GM06990 (cell line): ENCODE data around the gene RPTOR.

Experiments used
- DNase-seq: peaks from one replicate; pipeline ENCODE4 v3.0.0-alpha.2; 2011; ENCODE audit not compliant: insufficient read length; ENCODE audit errors: extremely low read depth
- H3K27me3 ChIP-seq: replicated peaks from 2 replicates; pipeline ENCODE4 v1.6.0; 2011; ENCODE audit warnings: low read length; ENCODE audit not compliant: control insufficient read depth, insufficient read depth
- H3K36me3 ChIP-seq: 2 replicates; pipeline ENCODE4 v1.5.1; 2011; ENCODE audit warnings: low read length; ENCODE audit not compliant: control insufficient read depth, insufficient read depth
- H3K4me3 ChIP-seq: replicated peaks from 2 replicates; pipeline ENCODE4 v1.5.1; 2011; ENCODE audit warnings: low read depth, mild to moderate bottlenecking, control low read depth, low read length
- TF ChIP-seq, protein P1 (sequence below): IDR thresholded peaks from 2 replicates; pipeline ENCODE4 v1.5.1; 2011; ENCODE audit warnings: low read length, control low read depth, mild to moderate bottlenecking, inconsistent platforms; ENCODE audit not compliant: insufficient read depth, poor library complexity, severe bottlenecking

RPTOR gene

DNA sequence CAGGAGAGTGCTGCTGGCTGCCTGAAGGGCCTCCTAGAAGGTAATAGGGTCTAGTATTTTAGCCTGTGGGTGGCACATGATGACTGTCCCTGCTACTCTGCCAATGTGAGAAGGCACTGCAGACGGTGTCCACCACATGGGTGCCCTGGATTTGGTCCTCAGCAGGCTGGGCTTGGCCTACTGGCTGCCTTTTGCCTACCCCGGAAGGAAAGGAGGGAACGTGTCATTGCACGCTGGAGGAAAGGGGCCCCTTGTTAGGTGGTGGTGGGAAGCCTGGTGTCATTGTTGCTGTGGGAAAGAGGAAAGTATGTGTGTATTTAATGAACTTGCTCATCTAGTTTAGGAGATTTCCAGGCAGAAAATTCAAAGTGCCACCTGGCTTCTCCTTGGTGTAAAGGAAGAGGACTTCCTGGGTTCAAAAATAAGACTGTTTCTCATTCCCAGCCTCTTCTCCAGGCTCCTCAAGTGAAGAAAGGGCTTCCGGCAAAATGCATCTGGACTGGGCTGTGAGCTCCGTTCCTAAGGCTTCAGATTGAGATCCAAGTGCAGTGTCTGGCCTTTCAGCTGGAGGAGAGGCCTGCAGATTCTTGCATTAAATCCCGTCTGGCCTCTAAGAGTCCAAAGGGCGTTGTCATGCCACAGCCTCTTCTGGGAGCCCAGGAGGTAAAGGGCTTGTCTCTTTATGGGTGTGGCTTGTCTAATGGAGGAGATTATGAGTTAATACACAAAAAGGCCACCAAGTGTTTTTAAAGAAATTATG lies 55.1 kb downstream of the RPTOR start:
- no peaks in the 10 kb centered on the region; the same call in none of the 2 replicates for H3K36me3 ChIP-seq
- DNase-seq, result no peak
- H3K27me3 ChIP-seq, result no peaks in the 10 kb centered on the region
- no peak overlapping the region for H3K4me3 ChIP-seq
- TF ChIP-seq, protein P1, sequence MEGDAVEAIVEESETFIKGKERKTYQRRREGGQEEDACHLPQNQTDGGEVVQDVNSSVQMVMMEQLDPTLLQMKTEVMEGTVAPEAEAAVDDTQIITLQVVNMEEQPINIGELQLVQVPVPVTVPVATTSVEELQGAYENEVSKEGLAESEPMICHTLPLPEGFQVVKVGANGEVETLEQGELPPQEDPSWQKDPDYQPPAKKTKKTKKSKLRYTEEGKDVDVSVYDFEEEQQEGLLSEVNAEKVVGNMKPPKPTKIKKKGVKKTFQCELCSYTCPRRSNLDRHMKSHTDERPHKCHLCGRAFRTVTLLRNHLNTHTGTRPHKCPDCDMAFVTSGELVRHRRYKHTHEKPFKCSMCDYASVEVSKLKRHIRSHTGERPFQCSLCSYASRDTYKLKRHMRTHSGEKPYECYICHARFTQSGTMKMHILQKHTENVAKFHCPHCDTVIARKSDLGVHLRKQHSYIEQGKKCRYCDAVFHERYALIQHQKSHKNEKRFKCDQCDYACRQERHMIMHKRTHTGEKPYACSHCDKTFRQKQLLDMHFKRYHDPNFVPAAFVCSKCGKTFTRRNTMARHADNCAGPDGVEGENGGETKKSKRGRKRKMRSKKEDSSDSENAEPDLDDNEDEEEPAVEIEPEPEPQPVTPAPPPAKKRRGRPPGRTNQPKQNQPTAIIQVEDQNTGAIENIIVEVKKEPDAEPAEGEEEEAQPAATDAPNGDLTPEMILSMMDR, result no peak

DNA sequence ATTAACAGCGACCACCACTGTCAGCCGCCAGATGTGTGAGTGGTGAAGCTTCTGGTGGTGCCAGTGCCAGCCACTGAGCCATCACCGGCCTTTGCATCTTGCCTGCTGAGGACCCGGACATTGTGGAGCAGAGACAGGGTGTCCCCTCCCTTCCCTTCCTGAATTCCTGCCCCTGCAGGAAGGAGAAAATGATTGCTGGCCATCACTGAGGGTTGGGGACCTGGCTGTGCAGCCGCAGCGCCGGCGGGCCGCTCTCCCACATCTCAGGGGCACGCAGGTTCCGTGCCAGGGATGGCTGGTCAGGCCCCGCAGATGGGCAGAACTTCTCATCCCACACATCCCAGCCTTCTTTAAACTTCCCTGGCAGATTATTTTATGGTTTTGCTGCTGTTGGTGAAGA lies 56.5 kb downstream of the RPTOR start:
- Histone ChIP-seq H3K27me3 (no peaks in the 10 kb centered on the region), H3K4me3 (no peak overlapping the region), H3K36me3 (no peaks in the 10 kb centered on the region; the same call in none of the 2 replicates)
- no peak for DNase-seq
- TF ChIP-seq, protein P1, result no peak

DNA sequence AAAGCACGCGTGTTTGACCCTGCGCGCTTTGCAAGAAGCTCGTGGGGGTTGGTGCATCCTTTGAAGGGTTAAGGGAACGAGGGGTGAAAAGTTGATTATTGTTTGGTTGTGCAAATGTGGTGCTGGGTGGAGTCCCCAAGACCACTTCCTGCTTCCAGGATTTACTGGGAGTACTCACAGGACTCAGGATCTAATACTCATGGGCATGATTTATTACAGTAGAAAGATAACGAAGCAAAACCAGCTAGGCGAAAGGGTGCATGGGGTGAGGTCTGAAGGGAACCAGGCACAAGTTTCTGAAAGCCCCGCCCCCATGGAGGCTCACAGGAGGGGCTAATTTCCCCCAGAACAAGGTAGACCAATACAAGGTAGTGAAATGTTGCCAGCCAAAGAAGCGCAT lies 58.8 kb downstream of the RPTOR start:
- TF ChIP-seq, protein P1, result no peak
- H3K27me3 ChIP-seq, result no peaks in the 10 kb centered on the region
- no peaks in the 10 kb centered on the region; the same call in none of the 2 replicates for H3K36me3 ChIP-seq
- no peak overlapping the region for H3K4me3 ChIP-seq
- DNase-seq, result no peak

DNA sequence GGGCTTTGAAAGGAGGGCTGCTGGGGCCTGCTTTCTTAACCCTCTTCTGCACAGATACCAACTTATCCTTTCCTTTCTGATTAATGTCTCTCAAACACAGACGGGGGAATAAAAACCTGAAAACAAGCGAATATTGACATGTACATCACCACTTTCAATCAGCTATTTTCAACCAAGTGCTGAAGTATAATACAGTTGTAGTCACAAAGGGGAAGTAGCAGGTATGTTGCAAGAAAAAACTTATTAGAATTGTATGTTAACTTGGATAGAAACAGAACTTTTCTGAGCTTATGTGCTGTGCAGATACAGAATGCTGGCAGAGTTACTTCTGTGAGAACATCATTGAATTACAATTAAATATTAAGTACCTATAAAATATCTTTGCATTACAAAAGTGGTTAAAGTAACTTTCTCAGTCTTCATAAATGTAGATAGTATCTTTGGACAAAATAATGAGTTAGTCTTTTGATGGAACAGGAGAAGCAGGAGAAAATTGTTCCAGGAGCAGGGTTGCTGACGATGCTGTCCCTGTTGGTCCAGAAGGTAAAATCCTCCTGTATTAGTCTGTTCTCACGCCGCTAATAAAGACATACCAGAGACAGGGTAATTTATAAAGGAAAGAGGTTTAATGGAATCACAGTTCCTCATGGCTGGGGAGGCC lies 59.5 kb downstream of the RPTOR start:
- no peak for DNase-seq
- TF ChIP-seq, protein P1, result no peak
- no peaks in the 10 kb centered on the region; the same call in none of the 2 replicates for H3K36me3 ChIP-seq
- no peak overlapping the region for H3K4me3 ChIP-seq
- no peaks in the 10 kb centered on the region for H3K27me3 ChIP-seq

DNA sequence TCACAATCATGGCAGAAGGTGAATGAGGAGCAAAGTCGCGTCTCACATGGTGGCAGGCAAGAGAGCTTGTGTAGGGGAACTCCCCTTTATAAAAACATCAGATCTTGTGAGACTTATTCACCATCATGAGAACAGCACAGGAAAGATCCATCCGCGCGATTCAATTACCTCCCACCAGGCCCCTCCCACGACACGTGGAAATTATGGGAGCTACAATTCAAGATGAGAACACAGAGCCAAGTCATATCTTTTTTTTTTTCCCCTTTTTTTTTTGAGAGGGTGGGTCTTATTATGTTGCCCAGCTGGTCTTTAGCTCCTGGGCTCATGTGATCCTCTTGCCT lies 60.0 kb downstream of the RPTOR start:
- no peak for DNase-seq

More for the DNA sequence above, 60.0 kb downstream of the RPTOR start:
- TF ChIP-seq, protein P1, result no peak
- Histone ChIP-seq H3K27me3 (no peaks in the 10 kb centered on the region), H3K36me3 (no peaks in the 10 kb centered on the region; the same call in none of the 2 replicates), H3K4me3 (peak overlapping the region; percentile 15; the same call in 1 of the 2 replicates)
